OCI-LY3 (cell line): ENCODE measurements around the gene ITPA.

Source experiments
- H2AFZ ChIP-seq: fragments of 200-600, 300-600 bp; shearing (Covaris generic); 2 replicates; pipeline ENCODE4 v1.6.0; 2014; ENCODE audit warnings: antibody characterized with exemption, low read depth, low read length
- H3K27ac ChIP-seq: fragments of 200-600, 300-600 bp; sonication (generic); 2 replicates; pipeline ENCODE4 v1.5.1; 2014; ENCODE audit warnings: mild to moderate bottlenecking, low read length, moderate library complexity, mixed read lengths
- H3K27me3 ChIP-seq: fragments of 200-600, 300-600 bp; sonication (generic); 2 replicates; pipeline ENCODE4 v1.6.1; 2014; ENCODE audit warnings: low read depth, low read length, mixed read lengths
- H3K36me3 ChIP-seq: fragments of 200-600, 300-600 bp; sonication (generic); replicated peaks from 2 replicates; pipeline ENCODE3; 2014; ENCODE audit warnings: low read depth, low read length, mixed read lengths
- H3K4me1 ChIP-seq: fragments of 300-600, 200-600 bp; sonication (generic); 2 replicates; pipeline ENCODE4 v1.6.1; 2014; ENCODE audit warnings: low read length, mixed read lengths
- H3K4me2 ChIP-seq: fragments of 200-600, 300-600 bp; sonication (generic); 2 replicates; pipeline ENCODE4 v1.6.1; 2014; ENCODE audit warnings: low read length, mixed read lengths
- H3K4me3 ChIP-seq: fragments of 300-600, 200-600 bp; sonication (generic); 2 replicates; pipeline ENCODE4 v1.5.1; 2014; ENCODE audit warnings: antibody characterized with exemption, mild to moderate bottlenecking, low read length, moderate library complexity
- H3K79me2 ChIP-seq: fragments of 300-600, 200-600 bp; shearing (Covaris generic); 2 replicates; pipeline ENCODE4 v1.6.1; 2014; ENCODE audit warnings: mild to moderate bottlenecking, low read length, mixed read lengths
- H3K9ac ChIP-seq: fragments of 300-600, 200-600 bp; shearing (Covaris generic); 2 replicates; pipeline ENCODE4 v1.6.0; 2014; ENCODE audit warnings: mild to moderate bottlenecking, low read length, moderate library complexity
- H3K9me3 ChIP-seq: fragments of 200-600, 300-600 bp; shearing (Covaris generic); 2 replicates; pipeline ENCODE4 v1.6.1; 2014; ENCODE audit warnings: low read length, mixed read lengths; ENCODE audit not compliant: insufficient read depth
- H4K20me1 ChIP-seq: fragments of 200-600, 300-600 bp; sonication (generic); 2 replicates; pipeline ENCODE4 v1.6.1; 2016; ENCODE audit warnings: low read length, mixed read lengths; ENCODE audit not compliant: insufficient read depth
- EZH2phosphoT487 ChIP-seq: fragments of 200-600 bp; shearing (Covaris generic); IDR thresholded peaks from 2 replicates; pipeline ENCODE4 v1.6.1; 2018; ENCODE audit warnings: antibody characterized with exemption, mixed run types, low read depth
- TF ChIP-seq, protein P1 (sequence below): fragments of 200-600, 300-600 bp; sonication (generic); IDR thresholded peaks from 2 replicates; pipeline ENCODE4 v1.5.1; 2014; ENCODE audit warnings: antibody characterized with exemption, low read length, low read depth

ITPA gene

DNA sequence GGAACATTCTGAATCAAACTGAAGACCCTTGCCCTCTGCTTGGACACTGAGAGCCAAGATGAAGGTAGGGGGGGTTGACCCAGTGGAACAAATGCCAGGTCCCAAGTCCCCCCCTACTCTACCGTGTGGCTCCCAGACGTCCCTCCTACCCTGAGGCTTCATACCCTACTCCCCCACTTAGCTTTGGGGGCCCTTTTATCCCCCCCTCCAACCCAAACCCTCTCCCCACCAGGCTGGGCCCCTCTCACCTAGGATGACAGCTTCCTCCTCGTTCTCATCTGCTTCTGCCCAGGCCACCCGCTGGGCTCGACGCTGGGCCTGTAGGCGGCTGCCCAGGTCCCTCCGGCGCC lies 6.4 kb upstream of the ITPA start:
- Histone ChIP-seq H3K4me2 (peak overlapping the region; percentile 76), H3K79me2 (peaks cover 24% of the 10 kb centered on the region), H3K36me3 (peaks cover 31% of the 10 kb centered on the region), H3K27ac (no peak overlapping the region), H3K4me1 (peaks cover 7% of the 10 kb centered on the region; the same call in 1 of the 2 replicates), H3K9ac (peak overlapping the region; percentile 95), H4K20me1 (no peaks in the 10 kb centered on the region), H3K4me3 (peak overlapping the region; percentile 89), H2AFZ (no peak overlapping the region), H3K9me3 (no peaks in the 10 kb centered on the region), H3K27me3 (no peaks in the 10 kb centered on the region)
- no peak for TF ChIP-seq EZH2phosphoT487
- TF ChIP-seq, protein P1, sequence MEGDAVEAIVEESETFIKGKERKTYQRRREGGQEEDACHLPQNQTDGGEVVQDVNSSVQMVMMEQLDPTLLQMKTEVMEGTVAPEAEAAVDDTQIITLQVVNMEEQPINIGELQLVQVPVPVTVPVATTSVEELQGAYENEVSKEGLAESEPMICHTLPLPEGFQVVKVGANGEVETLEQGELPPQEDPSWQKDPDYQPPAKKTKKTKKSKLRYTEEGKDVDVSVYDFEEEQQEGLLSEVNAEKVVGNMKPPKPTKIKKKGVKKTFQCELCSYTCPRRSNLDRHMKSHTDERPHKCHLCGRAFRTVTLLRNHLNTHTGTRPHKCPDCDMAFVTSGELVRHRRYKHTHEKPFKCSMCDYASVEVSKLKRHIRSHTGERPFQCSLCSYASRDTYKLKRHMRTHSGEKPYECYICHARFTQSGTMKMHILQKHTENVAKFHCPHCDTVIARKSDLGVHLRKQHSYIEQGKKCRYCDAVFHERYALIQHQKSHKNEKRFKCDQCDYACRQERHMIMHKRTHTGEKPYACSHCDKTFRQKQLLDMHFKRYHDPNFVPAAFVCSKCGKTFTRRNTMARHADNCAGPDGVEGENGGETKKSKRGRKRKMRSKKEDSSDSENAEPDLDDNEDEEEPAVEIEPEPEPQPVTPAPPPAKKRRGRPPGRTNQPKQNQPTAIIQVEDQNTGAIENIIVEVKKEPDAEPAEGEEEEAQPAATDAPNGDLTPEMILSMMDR: no peak

DNA sequence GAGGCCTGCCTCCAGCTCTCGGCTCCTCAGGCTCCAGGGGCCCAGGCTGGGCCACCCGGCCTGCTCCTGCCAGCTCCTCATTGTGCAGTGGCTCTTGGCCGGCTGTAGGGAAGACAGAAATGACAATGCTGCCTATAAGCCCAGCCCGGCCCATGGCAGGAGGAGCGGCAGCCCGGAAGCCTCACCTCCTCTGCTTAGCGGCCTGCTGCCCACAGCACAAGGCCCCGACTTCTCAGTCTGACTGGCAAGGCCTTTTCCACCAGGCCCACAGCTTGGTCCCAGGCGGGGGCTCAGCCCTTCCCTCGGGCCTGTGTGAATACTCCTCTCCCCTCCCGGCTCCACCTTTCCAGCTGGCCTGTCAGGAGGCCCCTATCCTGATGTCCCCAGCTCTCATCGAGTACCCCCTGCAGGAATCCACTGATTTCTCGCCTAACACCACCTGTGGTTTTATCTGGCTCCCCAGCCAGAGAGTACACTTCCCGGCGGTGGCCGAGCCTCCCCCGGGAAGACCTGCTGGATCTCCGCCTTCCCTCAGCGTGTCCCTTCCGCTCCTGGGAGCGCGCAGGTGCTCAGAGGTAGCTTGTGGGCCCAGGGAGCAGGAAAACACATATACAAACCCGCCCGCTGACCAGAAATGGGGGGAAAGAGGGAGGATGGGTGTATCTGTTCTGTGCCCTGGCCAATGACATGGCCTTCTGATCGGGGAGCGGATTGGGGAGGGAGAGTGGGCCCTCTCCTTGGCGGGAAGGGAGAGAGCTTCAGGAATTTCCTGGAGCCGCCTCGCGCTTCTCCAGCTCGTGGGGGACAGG lies 5.8 kb upstream of the ITPA start:
- Histone ChIP-seq H2AFZ (0 out of 2 replicates have a peak overlapping the region, but pooled peaks have one; percentile 85), H3K27ac (peak overlapping the region; percentile 72), H3K79me2 (peaks cover 29% of the 10 kb centered on the region), H3K9ac (peak overlapping the region; percentile 95), H3K4me1 (peaks cover 13% of the 10 kb centered on the region), H3K4me3 (peak overlapping the region; percentile 89), H4K20me1 (no peaks in the 10 kb centered on the region), H3K4me2 (peak overlapping the region; percentile 76), H3K9me3 (no peaks in the 10 kb centered on the region), H3K27me3 (no peaks in the 10 kb centered on the region), H3K36me3 (peaks cover 31% of the 10 kb centered on the region)
- TF ChIP-seq EZH2phosphoT487: no peak
- TF ChIP-seq, protein P1: no peak

DNA sequence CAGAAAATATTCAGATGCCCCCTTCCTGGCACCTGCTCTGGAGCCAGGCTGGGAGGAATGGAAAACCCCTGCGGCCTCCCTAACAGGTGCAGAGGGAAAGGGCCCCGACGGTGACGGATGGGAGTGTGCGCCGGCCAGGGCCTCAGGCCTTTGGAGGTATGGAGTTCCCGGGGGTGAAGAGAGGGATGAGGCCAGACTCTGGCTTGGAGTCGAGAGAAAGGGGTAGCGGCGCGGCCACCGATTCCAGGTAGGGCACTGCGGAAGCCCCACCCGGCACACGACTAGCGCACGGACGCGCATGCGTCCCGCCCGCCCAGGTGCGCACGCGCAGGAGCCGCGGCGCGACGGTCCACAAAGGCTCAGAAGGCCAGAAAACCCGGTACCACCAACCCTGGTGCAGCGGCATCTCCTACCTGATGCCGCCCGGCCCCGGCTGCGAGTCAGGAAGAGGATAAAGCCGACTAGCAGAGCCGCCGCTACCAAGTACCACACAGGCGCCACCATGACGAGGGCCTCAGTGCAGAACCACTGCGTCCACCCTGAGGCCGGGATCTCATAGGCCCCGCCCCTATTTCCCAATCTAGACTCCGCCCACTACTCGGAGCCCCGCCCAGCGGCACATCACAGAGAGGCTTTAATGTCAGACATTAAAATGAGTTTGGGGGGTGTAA lies 5.0 kb upstream of the ITPA start, which contains the start of gene DDRGK1:
TSS of gene DDRGK1 (minus strand) at position 559 of the 671 bp plus-strand sequence. CDS start at position 504, 55 bp downstream.
- peak within 1 kb of the TSS; percentile 76 for H3K4me2 ChIP-seq
- H3K27ac ChIP-seq: peak within 1 kb of the TSS; percentile 72
- H2AFZ ChIP-seq: peak within 1 kb of the TSS; percentile 85; the same call in 1 of the 2 replicates
- H3K9ac ChIP-seq: peak within 1 kb of the TSS; percentile 95
- no peaks in the 10 kb centered on the region for H3K9me3 ChIP-seq
- H3K79me2 ChIP-seq: peaks cover 35% of the 10 kb centered on the region
- peak within 1 kb of the TSS; percentile 89 for H3K4me3 ChIP-seq
- H3K36me3 ChIP-seq: peaks cover 25% of the 10 kb centered on the region
- TF ChIP-seq, protein P1: no peak
- TF ChIP-seq EZH2phosphoT487: no peak
- H4K20me1 ChIP-seq: no peaks in the 10 kb centered on the region
- H3K4me1 ChIP-seq: peaks cover 14% of the 10 kb centered on the region
- no peaks in the 10 kb centered on the region for H3K27me3 ChIP-seq

DNA sequence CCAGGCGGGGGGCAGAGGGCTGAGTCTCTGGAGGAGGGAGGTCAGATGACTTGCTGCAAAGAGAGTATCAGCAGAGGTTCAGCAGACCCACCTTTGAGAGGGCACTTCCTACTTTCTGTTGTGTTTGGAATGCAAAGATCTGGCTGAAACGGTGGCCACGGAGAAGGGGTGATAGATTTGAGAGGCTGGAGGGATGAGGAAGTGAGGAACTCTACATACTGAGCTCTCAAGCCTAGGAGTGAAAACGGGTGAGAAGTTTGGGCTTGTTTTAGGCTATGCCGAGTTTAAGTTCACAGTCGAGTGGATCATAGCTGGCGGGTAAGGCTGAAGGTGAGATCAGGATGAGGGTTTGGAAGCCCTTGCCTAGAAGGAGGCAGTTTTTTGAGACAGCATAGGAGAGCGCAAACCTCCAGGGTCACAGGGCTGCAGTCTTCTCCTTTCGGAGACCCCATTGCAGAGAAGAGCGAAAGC lies 477 bp upstream of the ITPA start:
- Histone ChIP-seq H3K27ac (peak overlapping the region; percentile 71), H3K9me3 (no peaks in the 10 kb centered on the region), H2AFZ (peak overlapping the region; percentile 78), H3K79me2 (peaks cover 62% of the 10 kb centered on the region), H3K4me2 (peak overlapping the region; percentile 91), H3K27me3 (no peaks in the 10 kb centered on the region), H3K36me3 (peaks cover 8% of the 10 kb centered on the region), H3K9ac (peak overlapping the region; percentile 98), H3K4me1 (peaks cover 13% of the 10 kb centered on the region), H3K4me3 (peak overlapping the region; percentile 98), H4K20me1 (no peaks in the 10 kb centered on the region)
- TF ChIP-seq, protein P1: no peak
- no peak for TF ChIP-seq EZH2phosphoT487
